Suprapubic skin (tissue), 4 donors: ENCODE results near the gene GLRX2. TPM values are rescaled to one million over a fixed set of nuclear protein-coding genes. Genes with fewer than 3 reads are reported as not detected.

Experiments
- DNase-seq, 2 donors: peaks; one replicate each; pipeline ENCODE4 v3.0.0-alpha.2; 2019; ENCODE audit warnings: low spot score in 2 of 2
- H3K27ac ChIP-seq: fragments of 200-600 bp; sonication (generic); one replicate; pipeline ENCODE4 v1.5.1; 2019
- H3K27me3 ChIP-seq: fragments of 200-600 bp; sonication (generic); one replicate; pipeline ENCODE4 v1.5.1; 2019
- H3K36me3 ChIP-seq: fragments of 200-600 bp; sonication (generic); one replicate; pipeline ENCODE4 v1.5.1; 2019
- H3K4me1 ChIP-seq: fragments of 200-600 bp; sonication (generic); one replicate; pipeline ENCODE4 v1.5.1; 2019
- H3K4me3 ChIP-seq: fragments of 200-600 bp; sonication (generic); one replicate; pipeline ENCODE4 v1.5.1; 2019; ENCODE audit warnings: mild to moderate bottlenecking
- H3K9me3 ChIP-seq: fragments of 200-600 bp; sonication (generic); one replicate; pipeline ENCODE4 v1.5.1; 2019
- EP300 ChIP-seq: sonication (generic); formaldehyde crosslinking; IDR thresholded peaks from one replicate; pipeline ENCODE4 v1.6.1; 2017; ENCODE audit warnings: antibody characterized with exemption
- POLR2A ChIP-seq, 2 donors: fragments of 450-650 bp; IDR thresholded peaks; one replicate each; pipeline ENCODE4 v1.6.1; 2017; ENCODE audit warnings: antibody characterized with exemption in 2 of 2, mild to moderate bottlenecking in 2 of 2, moderate library complexity in 2 of 2
- POLR2AphosphoS5 ChIP-seq, 3 donors: sonication (generic); formaldehyde crosslinking; IDR thresholded peaks; one replicate each; pipeline ENCODE4 v1.6.1; 2017; ENCODE audit warnings: antibody characterized with exemption in 3 of 3
- WGBS: methylation state at CpG from one replicate; pipeline ENCODE4 v1.1.5; 2018; 5-methylcytosine and 5-hydroxymethylcytosine counted together
- total RNA-seq, 4 donors: library from RNA; depleted of rRNA; stranded (reverse); fragments of >200 nt; gene quantifications; one replicate each; pipeline ENCODE4 v1.1.0, GENCODE V29; 2016
- TF ChIP-seq, protein P1 (sequence below), 2 donors: fragments of 200-600 bp in 1 of 2; fragments of 450-650 bp in 1 of 2; sonication (generic) in 1 of 2; IDR thresholded peaks; one replicate each; pipeline ENCODE4 v1.5.1; 2016 to 2019; ENCODE audit warnings: antibody characterized with exemption in 2 of 2, mild to moderate bottlenecking in 1 of 2, moderate library complexity in 1 of 2

Gene GLRX2
- total RNA-seq, 4 donors from 2014 or later, result 4.7 to 11.1 (median 5.6) TPM

DNA sequence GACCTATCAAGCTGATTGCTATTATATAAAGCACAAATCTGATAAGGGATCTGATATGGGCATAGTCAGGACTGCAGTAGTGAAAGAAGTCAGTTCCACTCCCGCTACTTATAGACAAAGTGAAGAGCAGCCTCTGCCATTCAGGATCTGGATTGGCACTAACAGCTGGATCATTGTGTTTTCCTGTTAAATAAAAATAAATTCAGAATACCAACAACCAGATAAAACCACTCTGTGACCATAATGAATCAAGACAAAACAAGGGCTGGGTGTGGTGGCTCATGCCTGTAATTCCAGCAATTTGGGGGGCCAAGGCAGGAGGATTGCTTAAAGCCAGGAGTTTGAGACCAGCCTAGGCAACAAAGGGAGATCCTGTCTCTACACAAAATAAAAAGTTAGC is 5.0 kb upstream of the GLRX2 start:
- H3K9me3 ChIP-seq, result no peaks in the 10 kb centered on the region
- no peak for TF ChIP-seq POLR2A (IDR thresholded peaks at IDR 0.05)
- no peak for TF ChIP-seq EP300
- TF ChIP-seq, protein P1, sequence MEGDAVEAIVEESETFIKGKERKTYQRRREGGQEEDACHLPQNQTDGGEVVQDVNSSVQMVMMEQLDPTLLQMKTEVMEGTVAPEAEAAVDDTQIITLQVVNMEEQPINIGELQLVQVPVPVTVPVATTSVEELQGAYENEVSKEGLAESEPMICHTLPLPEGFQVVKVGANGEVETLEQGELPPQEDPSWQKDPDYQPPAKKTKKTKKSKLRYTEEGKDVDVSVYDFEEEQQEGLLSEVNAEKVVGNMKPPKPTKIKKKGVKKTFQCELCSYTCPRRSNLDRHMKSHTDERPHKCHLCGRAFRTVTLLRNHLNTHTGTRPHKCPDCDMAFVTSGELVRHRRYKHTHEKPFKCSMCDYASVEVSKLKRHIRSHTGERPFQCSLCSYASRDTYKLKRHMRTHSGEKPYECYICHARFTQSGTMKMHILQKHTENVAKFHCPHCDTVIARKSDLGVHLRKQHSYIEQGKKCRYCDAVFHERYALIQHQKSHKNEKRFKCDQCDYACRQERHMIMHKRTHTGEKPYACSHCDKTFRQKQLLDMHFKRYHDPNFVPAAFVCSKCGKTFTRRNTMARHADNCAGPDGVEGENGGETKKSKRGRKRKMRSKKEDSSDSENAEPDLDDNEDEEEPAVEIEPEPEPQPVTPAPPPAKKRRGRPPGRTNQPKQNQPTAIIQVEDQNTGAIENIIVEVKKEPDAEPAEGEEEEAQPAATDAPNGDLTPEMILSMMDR (IDR thresholded peaks at IDR 0.05), result no peak
- no peak for TF ChIP-seq POLR2AphosphoS5 (IDR thresholded peaks at IDR 0.05)
- no peak overlapping the region for H3K4me3 ChIP-seq
- WGBS, result 100% methylated on average over 1 of the region's 1 CpG
- H3K27ac ChIP-seq, result no peak overlapping the region
- H3K4me1 ChIP-seq, result peaks cover 7% of the 10 kb centered on the region
- H3K27me3 ChIP-seq, result no peaks in the 10 kb centered on the region
- no peak for DNase-seq
- H3K36me3 ChIP-seq, result no peaks in the 10 kb centered on the region

DNA sequence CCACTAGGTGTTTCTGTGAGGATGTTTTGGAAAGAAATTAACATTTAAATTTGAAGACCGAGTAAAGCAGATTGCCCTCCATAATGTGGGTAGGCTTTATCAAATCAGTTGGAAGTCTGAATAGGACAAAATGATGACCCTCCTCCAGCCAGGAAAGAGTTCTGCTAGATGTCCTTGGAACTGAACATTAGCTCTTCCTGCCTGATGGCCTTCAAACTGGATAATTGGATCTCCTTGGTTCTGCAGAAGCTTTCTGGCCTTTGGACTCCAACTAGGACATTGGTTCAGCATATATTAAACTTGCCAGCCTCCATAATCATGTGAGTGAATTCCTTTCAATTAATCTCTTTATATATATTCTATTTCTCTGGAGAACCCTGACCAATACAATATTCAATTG is 4.4 kb upstream of the GLRX2 start:
- DNase-seq, result no peak
- Histone ChIP-seq H3K4me1 (peaks cover 7% of the 10 kb centered on the region), H3K27ac (no peak overlapping the region), H3K9me3 (no peaks in the 10 kb centered on the region), H3K36me3 (no peaks in the 10 kb centered on the region), H3K4me3 (no peak overlapping the region), H3K27me3 (no peaks in the 10 kb centered on the region)
- WGBS, result 91% methylated on average over 1 of the region's 1 CpG
- TF ChIP-seq POLR2AphosphoS5 (IDR thresholded peaks at IDR 0.05), result no peak
- TF ChIP-seq EP300, result no peak
- TF ChIP-seq POLR2A (IDR thresholded peaks at IDR 0.05), result no peak
- TF ChIP-seq, protein P1 (IDR thresholded peaks at IDR 0.05), result no peak

DNA sequence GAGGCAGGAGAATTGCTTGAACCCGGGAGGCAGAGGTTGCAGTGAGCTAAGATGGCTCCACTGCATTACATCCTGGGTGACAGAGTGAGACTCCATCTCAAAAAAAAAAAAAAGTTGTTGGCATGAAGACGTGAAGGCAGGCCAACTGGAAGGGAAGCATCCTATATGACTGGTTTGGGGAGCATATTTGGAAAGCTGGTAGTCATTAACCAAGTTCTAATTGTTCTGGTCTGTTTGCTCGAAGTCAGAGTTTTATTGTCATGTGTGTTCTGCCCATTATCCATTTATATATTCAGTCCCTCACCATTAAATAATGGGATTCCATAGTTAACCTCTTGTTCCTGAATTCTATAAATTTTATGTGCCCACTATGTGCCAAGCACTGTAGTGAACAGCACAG is 3.3 kb upstream of the GLRX2 start:
- no peak overlapping the region for H3K4me3 ChIP-seq
- TF ChIP-seq EP300, result no peak
- no peak for TF ChIP-seq POLR2A (IDR thresholded peaks at IDR 0.05)
- no peak for TF ChIP-seq POLR2AphosphoS5 (IDR thresholded peaks at IDR 0.05)
- TF ChIP-seq, protein P1 (IDR thresholded peaks at IDR 0.05), result no peak
- DNase-seq, result no peak
- 60% methylated on average over 3 of the region's 3 CpGs for WGBS
- H3K9me3 ChIP-seq, result no peaks in the 10 kb centered on the region
- H3K4me1 ChIP-seq, result peaks cover 14% of the 10 kb centered on the region
- H3K36me3 ChIP-seq, result no peaks in the 10 kb centered on the region
- H3K27ac ChIP-seq, result no peak overlapping the region
- no peaks in the 10 kb centered on the region for H3K27me3 ChIP-seq

DNA sequence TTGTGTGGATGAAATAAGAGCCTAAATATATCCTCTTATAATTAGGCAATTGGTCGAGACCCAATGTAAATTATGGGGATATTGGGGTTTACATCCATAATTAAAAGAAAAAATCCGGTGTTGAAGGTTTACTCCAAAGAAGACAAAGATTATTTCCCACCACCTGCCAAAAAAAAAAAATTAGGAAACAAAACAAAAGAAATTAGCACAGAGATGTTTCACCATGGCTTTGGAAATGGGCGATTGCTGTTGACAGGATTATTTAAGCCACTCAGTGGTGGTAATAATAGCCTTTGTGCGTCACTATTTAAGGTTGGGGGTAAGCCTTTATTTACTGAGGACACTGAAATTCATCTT is 585 bp upstream of the GLRX2 start:
- WGBS, result 34% methylated on average over 4 of the region's 4 CpGs
- Histone ChIP-seq H3K36me3 (no peaks in the 10 kb centered on the region), H3K27ac (peak overlapping the region; percentile 98), H3K4me1 (peaks cover 22% of the 10 kb centered on the region), H3K27me3 (no peaks in the 10 kb centered on the region), H3K9me3 (no peaks in the 10 kb centered on the region), H3K4me3 (peak overlapping the region; percentile 89)
- TF ChIP-seq POLR2A (IDR thresholded peaks at IDR 0.05) (no peak), EP300 (no peak), POLR2AphosphoS5 (IDR thresholded peaks at IDR 0.05) (no peak)
- TF ChIP-seq, protein P1 (IDR thresholded peaks at IDR 0.05), result no peak
- no peak for DNase-seq

DNA sequence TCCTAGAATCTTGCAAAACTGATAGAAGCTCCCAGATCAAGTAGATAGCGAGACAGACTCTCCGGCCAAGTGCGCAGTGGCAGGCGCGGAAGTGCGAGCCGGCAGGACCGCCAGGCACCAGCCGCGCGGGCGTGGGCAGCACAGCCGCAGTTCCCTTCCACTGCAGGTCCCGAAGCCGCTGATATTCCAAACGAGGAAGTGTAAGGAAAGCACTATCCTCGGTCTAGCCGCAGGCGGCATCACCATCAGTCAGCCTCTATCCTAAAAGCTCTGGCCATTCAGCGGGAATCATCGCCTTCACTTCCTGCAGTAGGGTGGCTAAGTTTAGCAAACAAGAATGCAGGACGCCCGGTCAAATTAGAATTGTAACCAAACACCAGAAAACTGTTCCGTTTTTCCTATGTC is 710 bp downstream of the GLRX2 start:
- Histone ChIP-seq H3K27me3 (no peaks in the 10 kb centered on the region), H3K4me1 (peaks cover 22% of the 10 kb centered on the region), H3K9me3 (no peaks in the 10 kb centered on the region), H3K36me3 (peaks cover 8% of the 10 kb centered on the region), H3K4me3 (peak overlapping the region; percentile 89), H3K27ac (peak overlapping the region; percentile 98)
- under 1% methylated on average over 24 of the region's 24 CpGs for WGBS
- TF ChIP-seq, protein P1 (IDR thresholded peaks at IDR 0.05), result no peak
- no peak for TF ChIP-seq EP300
- no peak for TF ChIP-seq POLR2A (IDR thresholded peaks at IDR 0.05)
- TF ChIP-seq POLR2AphosphoS5 (IDR thresholded peaks at IDR 0.05), result no peak
- DNase-seq, result peak in 1 of 2 donors; percentile 75
